ENCODE data around the gene NEIL1. TPM values are rescaled to one million over a fixed set of nuclear protein-coding genes. Genes with fewer than 3 reads are reported as not detected.

Gene NEIL1
- total and polyA plus RNA-seq, 2 of the 8 experiments (the other 6 are each of a cell fraction or from before 2014, with no cell fraction given), result 10.4 to 10.9 TPM

GRCh38 chr15:75357976-75358673 lies 11.3 kb downstream of the NEIL1 start (continued):
- TF ChIP-seq CHD7 (IDR thresholded peaks at IDR 0.05; ENCODE audit: insufficient replicate concordance, low read length) (no peak), NANOG (IDR thresholded peaks at IDR 0.05; ENCODE audit: insufficient read depth, low read depth, low read length, poor library complexity, severe bottlenecking) (no peak), POLR2A (IDR thresholded peaks at IDR 0.05; ENCODE audit: control extremely low read depth in 1 of 2, low read depth in 2 of 2, low read length in 2 of 2) (no peak), RAD21 (IDR thresholded peaks at IDR 0.05 in 1 of 2, conservative IDR thresholded peaks at IDR 0.05 in 1 of 2; ENCODE audit: low read depth in 2 of 2, low read length in 2 of 2) (no peak), CBX5 (IDR thresholded peaks at IDR 0.05; ENCODE audit: low read depth, low read length) (no peak), ATF3 (IDR thresholded peaks at IDR 0.05; ENCODE audit: insufficient read depth, low read depth, low read length) (no peak), TAF7 (optimal IDR thresholded peaks at IDR 0.05; ENCODE audit: borderline replicate concordance, low read depth, low read length) (no peak), CREB1 (IDR thresholded peaks at IDR 0.05) (no peak)
